Colon (tissue), 2 donors: Measurements from ENCODE around the gene PIEZO1.

ENCODE experiments used
- FAIRE-seq: peaks from 2 replicates; lab custom pipeline; 2012; peaks lifted over from hg19 to GRCh38; lab: Jason Lieb, UNC
- donor health status: control.
- donor health status: control.

The PIEZO1 gene

GRCh38 chr16:88749358-88749757 lies 35.7 kb downstream of the PIEZO1 start:
- no peak for FAIRE-seq

- FAIRE-seq: no peak
Observed at GRCh38 chr16:88748364-88748763, 36.7 kb downstream of the PIEZO1 start.

- no peak for FAIRE-seq
Observed at GRCh38 chr16:88747588-88748301, 37.3 kb downstream of the PIEZO1 start.

- no peak for FAIRE-seq
Observed at GRCh38 chr16:88746506-88746905, 38.5 kb downstream of the PIEZO1 start.

- FAIRE-seq: no peak
Observed at GRCh38 chr16:88744577-88745521, 40.2 kb downstream of the PIEZO1 start.

GRCh38 chr16:88743693-88744576 lies 41.1 kb downstream of the PIEZO1 start:
- no peak for FAIRE-seq

GRCh38 chr16:88742896-88743605 lies 42.0 kb downstream of the PIEZO1 start:
- FAIRE-seq: no peak

GRCh38 chr16:88741368-88741767 lies 43.7 kb downstream of the PIEZO1 start:
- no peak for FAIRE-seq

- no peak for FAIRE-seq
Observed at GRCh38 chr16:88740727-88741055, 44.3 kb downstream of the PIEZO1 start.

- no peak for FAIRE-seq
Observed at GRCh38 chr16:88739977-88740726, 44.9 kb downstream of the PIEZO1 start.

GRCh38 chr16:88739139-88739976 lies 45.7 kb downstream of the PIEZO1 start:
- FAIRE-seq: no peak

- FAIRE-seq: no peak
Observed at GRCh38 chr16:88738151-88739084, 46.6 kb downstream of the PIEZO1 start.

- FAIRE-seq: no peak
Observed at GRCh38 chr16:88737298-88738150, 47.5 kb downstream of the PIEZO1 start.

GRCh38 chr16:88736496-88736895 lies 48.5 kb downstream of the PIEZO1 start:
- no peak for FAIRE-seq

GRCh38 chr16:88736088-88736487 lies 48.9 kb downstream of the PIEZO1 start:
- FAIRE-seq: no peak

GRCh38 chr16:88735616-88736015 lies 49.4 kb downstream of the PIEZO1 start:
- no peak for FAIRE-seq

- FAIRE-seq: no peak
Observed at GRCh38 chr16:88735121-88735520, 49.9 kb downstream of the PIEZO1 start.

- no peak for FAIRE-seq
Observed at GRCh38 chr16:88734361-88734728, 50.7 kb downstream of the PIEZO1 start.
